ENCODE data around the gene DLGAP1. TPM values are rescaled to one million over a fixed set of nuclear protein-coding genes. Genes with fewer than 3 reads are reported as not detected.

The DLGAP1 gene
- not detected in 5 replicates for total RNA-seq (2022; extraction: Qiagen RNA extraction; ENCODE audit: low read depth)

GRCh38 chr18:4455113-4455811 is at the start of gene DLGAP1:
DLGAP1 (minus strand) TSS chr18:4455307.

GRCh38 chr18:3450012-3450798 is 1004.9 kb downstream of the DLGAP1 start, which contains the start of gene TGIF1:
TGIF1 (plus strand) TSS chr18:3450172; CDS start chr18:3450490, 318 bp downstream.

